ENCODE measurements around the gene PTGES2. TPM values are rescaled to one million over a fixed set of nuclear protein-coding genes. Genes with fewer than 3 reads are reported as not detected.

Gene PTGES2
- total RNA-seq, 1 donor from 2014 or later = 44.1 TPM

GRCh38 chr9:128105538-128106175 is 21.9 kb downstream of the PTGES2 start:
- H3K27me3 Mint-ChIP-seq (ENCODE audit: low read depth, unreplicated experiment) = no peaks in the 10 kb centered on the region
- no peak overlapping the region for H3K9ac ChIP-seq (ENCODE audit: low read length)
- H3K36me3 ChIP-seq (ENCODE audit: insufficient read depth, low read length) = peaks cover 30% of the 10 kb centered on the region
- TF ChIP-seq CTCF (IDR thresholded peaks at IDR 0.05; ENCODE audit: insufficient read depth, low read depth, low read length) = no peak
- no peak for TF ChIP-seq EZH2 (IDR thresholded peaks at IDR 0.05; ENCODE audit: insufficient read depth, low read length)
- no peaks in the 10 kb centered on the region for H3K9me3 Mint-ChIP-seq (ENCODE audit: unreplicated experiment)
- peaks cover 14% of the 10 kb centered on the region for H3K4me1 Mint-ChIP-seq (ENCODE audit: low read depth, unreplicated experiment)
- H3K79me2 ChIP-seq (ENCODE audit: insufficient read depth, low read length) = peaks cover 26% of the 10 kb centered on the region
- no peak overlapping the region for H2AFZ ChIP-seq (ENCODE audit: low read depth, low read length)
- H3K27ac ChIP-seq (ENCODE audit: low read depth, low read length) = no peak overlapping the region
- H3K36me3 Mint-ChIP-seq (ENCODE audit: low read depth, unreplicated experiment) = peaks cover 20% of the 10 kb centered on the region
- H3K27ac Mint-ChIP-seq (ENCODE audit: unreplicated experiment) = no peak overlapping the region
- H4K20me1 ChIP-seq (ENCODE audit: insufficient read depth, low read length) = peaks cover 38% of the 10 kb centered on the region
- H3K9me3 ChIP-seq (ENCODE audit: insufficient read depth, low read depth, low read length) = no peaks in the 10 kb centered on the region
- no peak for FAIRE-seq
- H3K4me3 ChIP-seq (ENCODE audit: insufficient read depth, low read depth, low read length) = no peak overlapping the region
- peaks cover 6% of the 10 kb centered on the region for H3K4me1 ChIP-seq (ENCODE audit: insufficient read depth, low read length)
- H3K27me3 ChIP-seq (ENCODE audit: insufficient read depth, low read length) = no peaks in the 10 kb centered on the region
- DNase-seq (ENCODE audit: low read depth) = no peak
- H3K4me2 ChIP-seq (ENCODE audit: low read length) = no peak overlapping the region
- H3K4me3 Mint-ChIP-seq (ENCODE audit: unreplicated experiment) = no peak overlapping the region

GRCh38 chr9:128104171-128104618 is 23.3 kb downstream of the PTGES2 start:
- Histone ChIP-seq H4K20me1 (ENCODE audit: insufficient read depth, low read length) (peaks cover 52% of the 10 kb centered on the region), H3K4me1 (ENCODE audit: insufficient read depth, low read length) (peaks cover 21% of the 10 kb centered on the region), H3K9me3 (ENCODE audit: insufficient read depth, low read depth, low read length) (no peaks in the 10 kb centered on the region), H3K79me2 (ENCODE audit: insufficient read depth, low read length) (peaks cover 41% of the 10 kb centered on the region), H2AFZ (ENCODE audit: low read depth, low read length) (no peak overlapping the region), H3K4me2 (ENCODE audit: low read length) (no peak overlapping the region), H3K9ac (ENCODE audit: low read length) (no peak overlapping the region), H3K27me3 (ENCODE audit: insufficient read depth, low read length) (no peaks in the 10 kb centered on the region), H3K27ac (ENCODE audit: low read depth, low read length) (no peak overlapping the region), H3K36me3 (ENCODE audit: insufficient read depth, low read length) (peaks cover 27% of the 10 kb centered on the region), H3K4me3 (ENCODE audit: insufficient read depth, low read depth, low read length) (no peak overlapping the region)
- Mint-ChIP-seq H3K27ac (ENCODE audit: unreplicated experiment) (no peak overlapping the region), H3K4me3 (ENCODE audit: unreplicated experiment) (no peak overlapping the region), H3K4me1 (ENCODE audit: low read depth, unreplicated experiment) (peaks cover 27% of the 10 kb centered on the region), H3K9me3 (ENCODE audit: unreplicated experiment) (no peaks in the 10 kb centered on the region), H3K36me3 (ENCODE audit: low read depth, unreplicated experiment) (peaks cover 20% of the 10 kb centered on the region), H3K27me3 (ENCODE audit: low read depth, unreplicated experiment) (no peaks in the 10 kb centered on the region)
- no peak for TF ChIP-seq CTCF (IDR thresholded peaks at IDR 0.05; ENCODE audit: insufficient read depth, low read depth, low read length)
- TF ChIP-seq EZH2 (IDR thresholded peaks at IDR 0.05; ENCODE audit: insufficient read depth, low read length) = no peak
- DNase-seq (ENCODE audit: low read depth) (no peak), FAIRE-seq (no peak)

- peaks cover 20% of the 10 kb centered on the region for H3K36me3 Mint-ChIP-seq (ENCODE audit: low read depth, unreplicated experiment)
- FAIRE-seq (no peak), DNase-seq (ENCODE audit: low read depth) (no peak)
These were observed 24.0 kb downstream of the PTGES2 start for GRCh38 chr9:128103589-128103962.

More at GRCh38 chr9:128103589-128103962, 24.0 kb downstream of the PTGES2 start:
- Mint-ChIP-seq H3K9me3 (ENCODE audit: unreplicated experiment) (no peaks in the 10 kb centered on the region), H3K27me3 (ENCODE audit: low read depth, unreplicated experiment) (no peaks in the 10 kb centered on the region), H3K4me1 (ENCODE audit: low read depth, unreplicated experiment) (peaks cover 30% of the 10 kb centered on the region), H3K27ac (ENCODE audit: unreplicated experiment) (no peak overlapping the region), H3K4me3 (ENCODE audit: unreplicated experiment) (no peak overlapping the region)
- Histone ChIP-seq H3K27me3 (ENCODE audit: insufficient read depth, low read length) (no peaks in the 10 kb centered on the region), H3K4me2 (ENCODE audit: low read length) (no peak overlapping the region), H3K4me3 (ENCODE audit: insufficient read depth, low read depth, low read length) (no peak overlapping the region), H3K79me2 (ENCODE audit: insufficient read depth, low read length) (peaks cover 44% of the 10 kb centered on the region), H3K27ac (ENCODE audit: low read depth, low read length) (no peak overlapping the region), H3K9me3 (ENCODE audit: insufficient read depth, low read depth, low read length) (no peaks in the 10 kb centered on the region), H4K20me1 (ENCODE audit: insufficient read depth, low read length) (peaks cover 52% of the 10 kb centered on the region), H3K36me3 (ENCODE audit: insufficient read depth, low read length) (peaks cover 27% of the 10 kb centered on the region), H2AFZ (ENCODE audit: low read depth, low read length) (no peak overlapping the region), H3K9ac (ENCODE audit: low read length) (no peak overlapping the region), H3K4me1 (ENCODE audit: insufficient read depth, low read length) (peaks cover 27% of the 10 kb centered on the region)
- TF ChIP-seq CTCF (IDR thresholded peaks at IDR 0.05; ENCODE audit: insufficient read depth, low read depth, low read length) = no peak
- TF ChIP-seq EZH2 (IDR thresholded peaks at IDR 0.05; ENCODE audit: insufficient read depth, low read length) = no peak
